ENCODE results near the gene CFAP206.

DNA sequence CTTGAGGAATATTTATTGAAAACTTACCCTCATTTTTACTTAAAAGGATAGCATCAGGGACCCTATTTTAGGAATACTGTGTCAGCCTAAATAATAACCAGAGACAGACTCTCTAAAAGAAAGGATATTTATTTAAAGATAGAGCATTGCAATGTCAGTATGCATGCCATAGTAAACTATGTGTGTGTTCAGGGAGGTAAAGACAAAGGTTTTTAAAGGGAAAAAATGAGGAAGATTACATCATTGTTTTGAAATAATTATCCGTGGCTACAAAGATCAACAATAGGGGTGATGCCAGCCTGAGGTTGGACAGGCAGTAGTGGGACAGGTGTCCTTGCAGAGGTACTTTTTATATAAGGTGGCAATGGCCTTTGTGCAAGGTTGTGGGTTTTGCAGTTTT, 23.7 kb upstream of the CFAP206 start:
- TF ChIP-seq POLR2A (IDR thresholded peaks at IDR 0.05) (no peak), EP300 (IDR thresholded peaks at IDR 0.05) (no peak), POLR2AphosphoS5 (IDR thresholded peaks at IDR 0.05) (no peak)
- TF ChIP-seq, protein P1, sequence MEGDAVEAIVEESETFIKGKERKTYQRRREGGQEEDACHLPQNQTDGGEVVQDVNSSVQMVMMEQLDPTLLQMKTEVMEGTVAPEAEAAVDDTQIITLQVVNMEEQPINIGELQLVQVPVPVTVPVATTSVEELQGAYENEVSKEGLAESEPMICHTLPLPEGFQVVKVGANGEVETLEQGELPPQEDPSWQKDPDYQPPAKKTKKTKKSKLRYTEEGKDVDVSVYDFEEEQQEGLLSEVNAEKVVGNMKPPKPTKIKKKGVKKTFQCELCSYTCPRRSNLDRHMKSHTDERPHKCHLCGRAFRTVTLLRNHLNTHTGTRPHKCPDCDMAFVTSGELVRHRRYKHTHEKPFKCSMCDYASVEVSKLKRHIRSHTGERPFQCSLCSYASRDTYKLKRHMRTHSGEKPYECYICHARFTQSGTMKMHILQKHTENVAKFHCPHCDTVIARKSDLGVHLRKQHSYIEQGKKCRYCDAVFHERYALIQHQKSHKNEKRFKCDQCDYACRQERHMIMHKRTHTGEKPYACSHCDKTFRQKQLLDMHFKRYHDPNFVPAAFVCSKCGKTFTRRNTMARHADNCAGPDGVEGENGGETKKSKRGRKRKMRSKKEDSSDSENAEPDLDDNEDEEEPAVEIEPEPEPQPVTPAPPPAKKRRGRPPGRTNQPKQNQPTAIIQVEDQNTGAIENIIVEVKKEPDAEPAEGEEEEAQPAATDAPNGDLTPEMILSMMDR (IDR thresholded peaks at IDR 0.05) = no peak

All from sigmoid colon (tissue), 4 donors.